NCI-H460 (cell line): Measurements from ENCODE around the gene TBX19. TPM values are rescaled to one million over a fixed set of nuclear protein-coding genes. Genes with fewer than 3 reads are reported as not detected.
"Not testable (repeated sequence)": the region's sequence is repeated elsewhere in the genome, so short reads cannot be mapped to it uniquely, and the experiment has no call there.

Experiments
- DNase-seq: peaks from one replicate; pipeline ENCODE4 v3.0.0-alpha.2; 2016; ENCODE audit warnings: low read depth; ENCODE audit errors: extremely low read depth
- small RNA-seq, 2 experiments: library from RNA; depleted of rRNA; stranded (forward); fragments of <200 nt; gene quantifications; one replicate each; pipeline ENCODE3, GENCODE V24; 2014
- total RNA-seq: library from RNA; depleted of rRNA; stranded (reverse); fragments of >200 nt; shearing (Covaris generic); gene quantifications from 2 replicates; pipeline ENCODE4 v1.2.3, GENCODE V29; 2014; rRNA removed

Gene TBX19
- total RNA-seq, 1 experiment from 2014 or later, result 0.47 TPM

- DNase-seq, result peak; percentile 12
Observed at GRCh38 chr1:168348146-168348709, 67.6 kb downstream of the TBX19 start.

DNA sequence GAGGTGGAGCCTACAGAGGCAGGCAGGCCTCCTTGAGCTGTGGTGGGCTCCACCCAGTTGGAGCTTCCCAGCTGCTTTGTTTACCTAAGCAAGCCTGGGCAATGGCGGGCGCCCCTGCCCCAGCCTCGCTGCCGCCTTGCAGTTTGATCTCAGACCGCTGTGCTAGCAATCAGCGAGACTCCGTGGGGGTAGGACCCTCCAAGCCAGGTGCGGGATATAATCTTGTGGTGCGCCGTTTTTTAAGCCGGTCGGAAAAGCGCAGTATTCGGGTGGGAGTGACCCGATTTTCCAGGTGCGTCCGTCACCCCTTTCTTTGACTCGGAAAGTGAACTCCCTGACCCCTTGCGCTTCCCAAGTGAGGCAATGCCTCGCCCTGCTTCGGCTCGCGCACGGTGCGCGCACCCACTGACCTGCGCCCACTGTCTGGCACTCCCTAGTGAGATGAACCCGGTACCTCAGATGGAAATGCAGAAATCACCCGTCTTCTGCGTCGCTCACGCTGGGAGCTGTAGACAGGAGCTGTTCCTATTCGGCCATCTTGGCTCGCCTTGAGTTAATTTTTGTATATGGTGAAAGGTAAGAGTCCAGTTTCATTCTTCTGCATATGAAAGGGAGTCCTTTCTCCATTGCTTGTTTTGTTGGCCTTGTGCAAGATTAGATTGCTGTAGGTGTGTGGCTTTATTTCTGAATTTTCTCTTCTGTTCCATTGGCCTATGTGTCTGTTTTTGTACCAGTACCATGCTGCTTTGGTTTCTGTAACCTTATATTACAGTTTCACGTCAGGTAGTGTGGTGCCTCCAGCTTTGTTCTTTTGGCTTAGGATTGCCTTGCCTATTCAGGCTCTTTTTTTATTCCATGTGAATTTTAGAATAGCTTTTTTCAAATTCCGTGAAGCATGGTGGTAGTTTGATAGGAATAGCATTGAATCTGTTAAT is 73.9 kb downstream of the TBX19 start:
- DNase-seq, result not testable (repeated sequence)

- DNase-seq, result no peak
Observed at GRCh38 chr1:168360151-168361021, 79.7 kb downstream of the TBX19 start.

DNA sequence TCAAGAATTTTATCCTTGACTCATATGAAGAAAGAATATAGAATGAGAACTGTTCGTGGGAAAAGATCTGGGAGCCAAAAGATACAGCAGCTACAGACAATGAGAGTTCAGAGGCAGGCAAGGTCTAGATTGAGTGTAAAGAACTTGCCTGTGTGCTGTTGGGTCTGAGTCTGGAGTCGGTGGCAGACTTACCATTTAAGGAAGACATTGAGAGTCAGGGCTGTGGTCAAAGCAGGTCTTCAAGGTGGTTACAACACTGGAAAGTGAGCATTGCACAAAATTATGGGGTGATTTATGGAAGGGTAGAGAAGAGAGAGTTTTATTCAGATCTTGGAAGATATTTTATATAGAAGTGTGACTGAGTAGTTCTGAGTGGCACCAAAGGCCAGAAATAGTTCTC is 80.6 kb downstream of the TBX19 start:
- DNase-seq, result no peak

GRCh38 chr1:168362991-168363390 is 82.3 kb downstream of the TBX19 start:
- DNase-seq, result no peak

Small RNA genes within 50 kb of the gene (small RNA-seq; reads per million reads assigned to genes)
- gene RNU6-1310P, result 0 reads per million in 2 experiments

Other genes with a start within 250 kb of the TBX19 start
- 2.1 and 2.8 TPM in 2 replicates for gene GPR161, start 143.9 kb upstream of the TBX19 start, total RNA-seq
- 76.0 and 77.7 TPM in 2 replicates for gene TIPRL, start 101.9 kb upstream of the TBX19 start, total RNA-seq
- 38.7 and 39.3 TPM in 2 replicates for gene SFT2D2, start 54.9 kb upstream of the TBX19 start, total RNA-seq